Naive B cell (primary cell): Measurements from ENCODE around the gene GPR39. TPM values are rescaled to one million over a fixed set of nuclear protein-coding genes. Genes with fewer than 3 reads are reported as not detected.

Source experiments
- ATAC-seq, 2 donors: fragments of 150-1000 bp; cut with Tn5 transposase; 2 replicates each; pipeline ENCODE4 v1.10.0; 2021; ENCODE audit warnings: low read depth in 2 of 2, mild to moderate bottlenecking in 2 of 2, moderate library complexity in 2 of 2
- DNase-seq: peaks from one replicate; pipeline ENCODE4 v3.0.0; 2022
- H3K27ac Mint-ChIP-seq, 6 donors: one replicate each; pipeline ENCODE4 v1.8.0; 2020 to 2022; ENCODE audit warnings: mild to moderate bottlenecking in 6 of 6, mixed read lengths in 6 of 6, moderate library complexity in 5 of 6, inconsistent platforms in 2 of 6
- H3K27me3 Mint-ChIP-seq, 3 donors: one replicate each; pipeline ENCODE4 v1.8.0; 2021 to 2022; ENCODE audit warnings: mixed read lengths in 3 of 3, mild to moderate bottlenecking in 1 of 3
- H3K36me3 Mint-ChIP-seq, 2 donors: one replicate each; pipeline ENCODE4 v1.8.0; 2020 to 2022; ENCODE audit warnings: mixed read lengths in 2 of 2, inconsistent platforms in 1 of 2, mild to moderate bottlenecking in 1 of 2
- H3K4me1 Mint-ChIP-seq, 3 donors: one replicate each; pipeline ENCODE4 v1.8.0; 2020 to 2022; ENCODE audit warnings: mixed read lengths in 3 of 3, inconsistent platforms in 1 of 3, mild to moderate bottlenecking in 1 of 3, moderate library complexity in 1 of 3
- H3K4me3 Mint-ChIP-seq, 8 donors: one replicate each; pipeline ENCODE4 v1.8.0; 2020 to 2022; ENCODE audit warnings: mild to moderate bottlenecking in 8 of 8, mixed read lengths in 8 of 8, moderate library complexity in 8 of 8, inconsistent platforms in 2 of 8
- H3K9me3 Mint-ChIP-seq, 7 donors: one replicate each; pipeline ENCODE4 v1.8.0; 2020 to 2022; ENCODE audit warnings: mixed read lengths in 7 of 7, mild to moderate bottlenecking in 5 of 7, inconsistent platforms in 2 of 7, moderate library complexity in 1 of 7
- polyA plus RNA-seq, 6 donors: library from polyadenylated mRNA; unstranded; fragments of 300-500 nt; fragmentation: Illumina TruSeq; gene quantifications; one replicate each; pipeline ENCODE4 v1.2.3, GENCODE V29; 2021; ENCODE audit warnings: low read depth in 6 of 6

The GPR39 gene
- polyA plus RNA-seq, 6 donors from 2014 or later: not detected

DNA sequence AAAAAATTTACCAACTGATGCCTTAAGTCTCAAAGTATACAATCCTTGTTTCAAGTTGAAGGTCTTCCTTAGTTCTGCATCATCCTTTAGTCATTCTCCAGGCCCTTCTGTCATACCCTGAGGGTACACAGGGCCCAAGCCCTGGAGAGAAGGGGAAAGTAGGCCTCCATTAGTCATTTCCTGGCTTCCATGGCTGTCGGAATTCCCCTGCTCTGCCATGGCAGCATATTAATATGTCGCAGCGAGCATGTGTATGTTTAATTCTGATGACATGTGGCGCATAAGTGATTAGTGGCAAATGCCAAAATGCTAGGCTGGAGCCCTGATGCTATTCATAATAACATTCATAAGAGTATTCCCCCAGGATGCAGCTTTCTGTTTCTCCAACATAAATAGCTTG is 22.1 kb downstream of the GPR39 start:
- Mint-ChIP-seq H3K27me3 (no peaks in the 10 kb centered on the region), H3K4me1 (no peaks in the 10 kb centered on the region), H3K4me3 (no peak overlapping the region), H3K36me3 (no peaks in the 10 kb centered on the region), H3K27ac (peak overlapping the region in 1 of 6 donors; percentile 67), H3K9me3 (peaks cover 0 to 5% (median 0%) of the 10 kb centered on the region in 7 donors)
- DNase-seq (no peak), ATAC-seq (no peak)

- no peak overlapping the region for H3K4me3 Mint-ChIP-seq
- no peak for ATAC-seq
Observed at GRCh38 chr2:132439703-132440398, 23.2 kb downstream of the GPR39 start.

DNA sequence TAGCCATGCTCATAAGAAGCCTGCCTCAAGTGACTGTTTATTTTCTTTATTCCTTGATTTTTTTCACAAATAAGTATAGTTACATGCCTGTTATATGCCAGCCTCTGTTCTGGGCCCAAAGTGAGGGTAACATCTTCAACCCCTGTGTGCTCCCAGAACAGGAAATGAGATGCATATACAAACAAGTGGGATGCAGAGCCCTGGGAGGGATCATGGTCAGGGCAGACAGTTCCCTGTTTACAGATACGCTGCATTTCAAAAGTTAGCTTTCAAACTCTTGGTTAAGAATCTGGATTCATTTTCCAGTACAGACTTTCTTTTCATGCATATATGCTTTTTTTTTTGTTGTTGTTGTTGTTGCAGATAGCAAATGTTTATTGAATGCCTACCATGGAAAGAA is 24.4 kb downstream of the GPR39 start:
- Mint-ChIP-seq H3K4me3 (peak overlapping the region in 1 of 8 donors; percentile 25), H3K27me3 (no peaks in the 10 kb centered on the region), H3K27ac (no peak overlapping the region), H3K9me3 (peaks cover 0 to 5% (median 0%) of the 10 kb centered on the region in 7 donors), H3K36me3 (no peaks in the 10 kb centered on the region), H3K4me1 (no peaks in the 10 kb centered on the region)
- DNase-seq: no peak
- ATAC-seq: no peak

More at GRCh38 chr2:132439703-132440398, 23.2 kb downstream of the GPR39 start:
- Mint-ChIP-seq H3K36me3 (no peaks in the 10 kb centered on the region), H3K27me3 (no peaks in the 10 kb centered on the region), H3K9me3 (peaks cover 0 to 5% (median 0%) of the 10 kb centered on the region in 7 donors), H3K27ac (no peak overlapping the region), H3K4me1 (no peaks in the 10 kb centered on the region)
- no peak for DNase-seq

GRCh38 chr2:132442278-132442677 is 25.7 kb downstream of the GPR39 start:
- peaks cover 0 to 5% (median 0%) of the 10 kb centered on the region in 7 donors for H3K9me3 Mint-ChIP-seq
- no peaks in the 10 kb centered on the region for H3K4me1 Mint-ChIP-seq
- H3K4me3 Mint-ChIP-seq: no peak overlapping the region

GRCh38 chr2:132443106-132443505 is 26.5 kb downstream of the GPR39 start:
- peaks cover 0 to 8% (median 0%) of the 10 kb centered on the region in 7 donors for H3K9me3 Mint-ChIP-seq
- H3K36me3 Mint-ChIP-seq: no peaks in the 10 kb centered on the region
- ATAC-seq (no peak), DNase-seq (no peak)
- no peaks in the 10 kb centered on the region for H3K27me3 Mint-ChIP-seq
- H3K4me3 Mint-ChIP-seq: no peak overlapping the region
- H3K4me1 Mint-ChIP-seq: no peaks in the 10 kb centered on the region
- no peak overlapping the region for H3K27ac Mint-ChIP-seq

More at GRCh38 chr2:132442278-132442677, 25.7 kb downstream of the GPR39 start:
- Mint-ChIP-seq H3K27me3 (no peaks in the 10 kb centered on the region), H3K36me3 (no peaks in the 10 kb centered on the region), H3K27ac (no peak overlapping the region)
- ATAC-seq (no peak), DNase-seq (no peak)

DNA sequence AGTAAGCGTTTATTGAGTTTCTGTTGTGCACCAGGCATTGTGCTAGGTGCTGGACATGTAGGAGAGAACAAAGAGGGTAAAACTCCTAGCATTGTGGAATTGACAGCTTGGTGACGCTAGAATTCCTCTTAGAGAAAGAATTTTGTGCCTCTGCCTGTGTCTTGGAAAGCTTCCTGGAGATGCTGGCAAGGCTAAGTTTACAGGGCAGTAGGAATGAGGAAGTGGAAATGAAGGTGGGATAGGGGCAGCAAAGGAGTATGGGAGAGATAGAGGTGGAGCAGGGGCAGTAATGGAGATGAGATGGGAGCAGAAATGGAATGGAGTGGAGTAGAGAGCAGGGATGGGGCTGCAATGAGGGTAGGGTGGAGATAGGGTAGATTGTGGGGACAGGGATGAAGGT is 29.8 kb downstream of the GPR39 start:
- Mint-ChIP-seq H3K36me3 (no peaks in the 10 kb centered on the region), H3K4me1 (no peaks in the 10 kb centered on the region), H3K4me3 (peak overlapping the region in 2 of 8 donors; percentile 22 to 48), H3K27me3 (no peaks in the 10 kb centered on the region), H3K9me3 (peaks cover 0 to 10% (median 2%) of the 10 kb centered on the region in 7 donors), H3K27ac (no peak overlapping the region)
- no peak for DNase-seq
- no peak for ATAC-seq

DNA sequence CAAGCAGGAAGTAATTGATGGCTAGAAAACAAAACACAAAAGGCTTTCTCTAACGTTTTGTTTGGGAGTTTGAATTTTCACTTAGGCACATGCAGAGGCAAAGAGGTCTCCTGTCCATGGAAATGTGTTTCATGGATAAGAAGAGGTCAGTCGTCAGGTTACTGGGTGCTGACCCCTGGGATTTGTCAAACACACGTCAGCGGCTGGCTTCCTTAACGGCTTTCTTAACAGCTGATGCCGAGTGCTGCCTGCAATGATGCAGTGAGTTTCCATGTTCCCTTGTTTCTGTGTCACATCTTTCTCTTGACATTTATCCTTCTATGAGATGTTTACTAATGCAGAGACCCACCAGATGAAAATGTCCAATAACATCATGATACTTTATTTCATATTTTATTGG is 31.7 kb downstream of the GPR39 start:
- DNase-seq (no peak), ATAC-seq (no peak)
- peaks cover 3 to 17% (median 11%) of the 10 kb centered on the region in 7 donors for H3K9me3 Mint-ChIP-seq
- H3K27ac Mint-ChIP-seq: no peak overlapping the region
- H3K4me3 Mint-ChIP-seq: no peak overlapping the region
- no peaks in the 10 kb centered on the region for H3K4me1 Mint-ChIP-seq
- H3K27me3 Mint-ChIP-seq: no peaks in the 10 kb centered on the region
- no peaks in the 10 kb centered on the region for H3K36me3 Mint-ChIP-seq

GRCh38 chr2:132448771-132449170 is 32.2 kb downstream of the GPR39 start:
- no peak for ATAC-seq
- H3K27ac Mint-ChIP-seq: no peak overlapping the region
- H3K36me3 Mint-ChIP-seq: no peaks in the 10 kb centered on the region
- H3K4me3 Mint-ChIP-seq: no peak overlapping the region
- no peaks in the 10 kb centered on the region for H3K27me3 Mint-ChIP-seq
- no peaks in the 10 kb centered on the region for H3K4me1 Mint-ChIP-seq
- H3K9me3 Mint-ChIP-seq: peaks cover 5 to 22% (median 12%) of the 10 kb centered on the region in 7 donors
- DNase-seq: no peak

GRCh38 chr2:132449868-132450267 is 33.3 kb downstream of the GPR39 start:
- Mint-ChIP-seq H3K4me3 (no peak overlapping the region), H3K27ac (no peak overlapping the region), H3K27me3 (no peaks in the 10 kb centered on the region), H3K36me3 (no peaks in the 10 kb centered on the region), H3K4me1 (no peaks in the 10 kb centered on the region), H3K9me3 (peaks cover 8 to 25% (median 16%) of the 10 kb centered on the region in 7 donors)
- ATAC-seq: no peak
- DNase-seq: no peak

- Mint-ChIP-seq H3K4me1 (no peaks in the 10 kb centered on the region), H3K36me3 (peaks cover 0 to 3% of the 10 kb centered on the region in 2 donors), H3K27me3 (no peaks in the 10 kb centered on the region), H3K27ac (no peak overlapping the region), H3K4me3 (peak overlapping the region in 2 of 8 donors; percentile 1 to 25), H3K9me3 (peaks cover 8 to 32% (median 22%) of the 10 kb centered on the region in 7 donors)
- no peak for ATAC-seq
- no peak for DNase-seq
Observed at GRCh38 chr2:132460781-132461180, 44.2 kb downstream of the GPR39 start.

DNA sequence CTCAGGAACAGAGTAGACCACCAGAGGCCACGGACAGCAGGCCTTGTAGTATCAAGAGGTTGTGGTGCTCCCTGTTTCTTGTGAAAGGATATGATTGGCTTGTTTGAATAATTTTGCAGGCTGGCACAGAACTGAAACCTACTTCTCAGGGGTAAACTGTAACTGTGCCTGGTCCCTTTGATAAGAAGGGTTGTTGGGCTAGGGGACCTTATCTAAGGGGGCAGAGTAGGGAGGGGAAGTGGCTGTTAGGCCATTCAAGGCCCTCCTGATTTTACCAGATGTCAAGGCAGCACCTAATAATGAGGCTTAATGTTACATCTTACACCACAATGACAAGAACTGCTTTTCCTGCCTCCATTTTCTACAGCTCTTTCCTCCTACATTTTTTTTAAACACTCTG is 45.6 kb downstream of the GPR39 start:
- no peak for DNase-seq
- Mint-ChIP-seq H3K27ac (no peak overlapping the region), H3K4me3 (no peak overlapping the region), H3K27me3 (no peaks in the 10 kb centered on the region), H3K36me3 (peaks cover 0 to 3% of the 10 kb centered on the region in 2 donors), H3K4me1 (no peaks in the 10 kb centered on the region), H3K9me3 (peaks cover 4 to 32% (median 27%) of the 10 kb centered on the region in 7 donors)
- ATAC-seq: no peak

- no peaks in the 10 kb centered on the region for H3K27me3 Mint-ChIP-seq
- peaks cover 0 to 3% of the 10 kb centered on the region in 2 donors for H3K36me3 Mint-ChIP-seq
- H3K27ac Mint-ChIP-seq: no peak overlapping the region
- DNase-seq: no peak
- H3K9me3 Mint-ChIP-seq: peaks cover 4 to 34% (median 19%) of the 10 kb centered on the region in 7 donors
- no peak for ATAC-seq
- no peak overlapping the region for H3K4me3 Mint-ChIP-seq
- no peaks in the 10 kb centered on the region for H3K4me1 Mint-ChIP-seq
Observed at GRCh38 chr2:132463719-132464118, 47.1 kb downstream of the GPR39 start.

DNA sequence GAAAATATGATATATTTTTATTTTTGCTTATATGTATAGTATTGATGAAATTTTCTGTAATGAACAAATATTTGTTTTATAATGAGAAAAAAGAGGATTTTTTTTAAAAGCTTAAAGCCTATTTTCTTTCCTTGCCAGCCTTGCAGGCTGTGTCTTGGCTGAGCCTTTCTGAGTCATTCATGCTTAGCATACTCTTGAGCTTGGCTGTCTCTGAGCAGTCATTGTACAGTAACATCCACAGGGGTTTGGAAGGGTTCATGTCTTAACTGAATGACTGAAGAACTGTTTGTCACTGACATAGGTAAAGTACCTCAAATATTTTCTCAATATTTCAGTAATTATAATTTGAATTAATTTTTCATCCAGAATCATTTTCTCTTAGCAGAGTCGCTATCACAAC is 49.3 kb downstream of the GPR39 start:
- Mint-ChIP-seq H3K9me3 (peaks cover 4 to 31% (median 15%) of the 10 kb centered on the region in 7 donors), H3K36me3 (peaks cover 0 to 3% of the 10 kb centered on the region in 2 donors), H3K27me3 (no peaks in the 10 kb centered on the region), H3K4me3 (no peak overlapping the region), H3K27ac (no peak overlapping the region), H3K4me1 (no peaks in the 10 kb centered on the region)
- DNase-seq (no peak), ATAC-seq (no peak)

GRCh38 chr2:132466428-132467028 is 49.9 kb downstream of the GPR39 start:
- no peaks in the 10 kb centered on the region for H3K27me3 Mint-ChIP-seq
- peaks cover 4 to 31% (median 15%) of the 10 kb centered on the region in 7 donors for H3K9me3 Mint-ChIP-seq
- H3K36me3 Mint-ChIP-seq: peaks cover 0 to 3% of the 10 kb centered on the region in 2 donors
- ATAC-seq (no peak), DNase-seq (no peak)
- no peaks in the 10 kb centered on the region for H3K4me1 Mint-ChIP-seq
- H3K27ac Mint-ChIP-seq: no peak overlapping the region
- no peak overlapping the region for H3K4me3 Mint-ChIP-seq
